Spleen (tissue), 11 donors: ENCODE data around the gene ATP2B3. TPM values are rescaled to one million over a fixed set of nuclear protein-coding genes. Genes with fewer than 3 reads are reported as not detected.

Experiments
- DNase-seq: peaks from one replicate; pipeline ENCODE4 v3.0.0-alpha.2; 2020
- H3K27ac ChIP-seq, 8 donors: fragments of 200-600 bp; sonication (generic) in 7 of 8; 1 replicate in 4 of 8; 2 replicates in 4 of 8; pipeline versions ENCODE4 v1.5.0 to v1.8.0; 2016 to 2021; ENCODE audit warnings: inconsistent platforms in 4 of 8, mild to moderate bottlenecking in 4 of 8, moderate library complexity in 1 of 8
- H3K27me3 ChIP-seq, 7 donors: fragments of 200-600 bp; sonication (generic) in 6 of 7; replicated peaks in 1 of 7; 1 replicate in 4 of 7; 2 replicates in 3 of 7; pipeline versions ENCODE4 v1.5.0 to v1.8.0; 2016 to 2021; ENCODE audit warnings: inconsistent platforms in 3 of 7, mild to moderate bottlenecking in 1 of 7
- H3K36me3 ChIP-seq, 6 donors: fragments of 200-600 bp; sonication (generic) in 5 of 6; 1 replicate in 4 of 6; 2 replicates in 2 of 6; pipeline versions ENCODE4 v1.5.0 to v1.8.0; 2016 to 2021; ENCODE audit warnings: inconsistent platforms in 2 of 6
- H3K4me1 ChIP-seq, 6 donors: fragments of 200-600 bp; sonication (generic) in 5 of 6; 1 replicate in 3 of 6; 2 replicates in 3 of 6; pipeline versions ENCODE4 v1.5.0 to v1.8.0; 2016 to 2021; ENCODE audit warnings: inconsistent platforms in 3 of 6
- H3K4me3 ChIP-seq, 8 donors: fragments of 200-600 bp; sonication (generic) in 7 of 8; 1 replicate in 4 of 8; 2 replicates in 4 of 8; pipeline versions ENCODE4 v1.5.0 to v1.8.0; 2016 to 2021; ENCODE audit warnings: inconsistent platforms in 4 of 8, mild to moderate bottlenecking in 4 of 8, moderate library complexity in 2 of 8
- H3K9me3 ChIP-seq, 8 donors: fragments of 200-600 bp; sonication (generic) in 7 of 8; 1 replicate in 4 of 8; 2 replicates in 4 of 8; pipeline versions ENCODE4 v1.5.0 to v1.8.0; 2016 to 2021; ENCODE audit warnings: inconsistent platforms in 4 of 8
- POLR2A ChIP-seq, 3 donors: fragments of 450-650 bp; IDR thresholded peaks; one replicate each; pipeline ENCODE4 v1.5.1; 2017; ENCODE audit warnings: antibody characterized with exemption in 3 of 3, mild to moderate bottlenecking in 1 of 3
- POLR2AphosphoS5 ChIP-seq, 3 donors: sonication (generic); formaldehyde crosslinking; IDR thresholded peaks; one replicate each; pipeline ENCODE4 v1.5.1; 2017; ENCODE audit warnings: antibody characterized with exemption in 3 of 3
- WGBS, 5 donors: extraction: QIAGEN DNeasy Blood & Tissue Kit in 3 of 5; methylation state at CpG; one replicate each; pipeline versions ENCODE4 v1.1.5 to v1.1.7; 2013 to 2018; 5-methylcytosine and 5-hydroxymethylcytosine counted together
- intact Hi-C: fragments of 100-400 bp; cut with DNase I; formaldehyde crosslinking; loops from one replicate; pipeline ENCODE4 v1.15.0; 2023; ENCODE audit warnings: low total_unique reads
- polyA plus RNA-seq, 3 donors: library from polyadenylated mRNA; stranded (reverse); fragments of 200-250 nt; gene quantifications; one replicate each; pipeline ENCODE4 v1.2.1, GENCODE V29; 2013
- total RNA-seq, 7 donors: library from RNA; depleted of rRNA in 3 of 7; stranded (reverse); fragments of >200 nt in 3 of 7; fragmentation: NEBNext Ultra II Directional in 4 of 7; extraction: Animal tissue kit (Norgen Biotek cat#: 25700) in 4 of 7; gene quantifications; one replicate each; pipeline versions ENCODE4 v1.1.0 to v1.2.1, GENCODE V29; 2016 to 2021
- TF ChIP-seq, protein P1 (sequence below), 11 experiments: fragments of 200-600 bp in 7 of 11; fragments of 450-650 bp in 4 of 11; sonication (generic) in 4 of 11; IDR thresholded peaks in 8 of 11; conservative IDR thresholded peaks in 3 of 11; 1 replicate in 7 of 11; 2 replicates in 4 of 11; pipeline versions ENCODE4 v1.4.0 to v1.8.0; 2016 to 2021; ENCODE audit warnings: antibody characterized with exemption in 11 of 11, inconsistent platforms in 4 of 11, mild to moderate bottlenecking in 1 of 11
- donor health status: healthy with polysubstance abuse.
- donor health status: DM: no; HTN: no; CAD: no; lungs with moderate emphysema.
- donor health status: DM: no; HTN: no; CAD: no.
- donor health status: Bipolar disorder and iron deficiency.
- donor health status: healthy.
- donor health status: DM: no; HTN: no; CAD: no.
- donor health status: DM: yes; HTN: yes; CAD: no.

The ATP2B3 gene
- total and polyA plus RNA-seq, 10 donors = 0.07 to 0.13 TPM; not detected in 8

GRCh38 chrX:153470411-153471363 is 46.8 kb upstream of the ATP2B3 start, which contains the start of gene HAUS7:
Gene HAUS7 (minus strand): TSS chrX:153470576. CDS start chrX:153470557, 19 bp downstream.
- intact Hi-C loops = no loop called here
- peaks cover 0 to 6% (median 0%) of the 10 kb centered on the region in 7 donors for H3K27me3 ChIP-seq
- H3K4me3 ChIP-seq = peak within 1 kb of the TSS; percentile 53 to 83 (median 72)
- WGBS, 5 donors = 8 to 83% (median 37%) methylated on average over 1 to 70 of the region's 70 CpGs
- H3K36me3 ChIP-seq = peaks cover 0 to 27% (median 4%) of the 10 kb centered on the region in 6 donors
- peaks cover 2 to 48% (median 27%) of the 10 kb centered on the region in 6 donors for H3K4me1 ChIP-seq
- DNase-seq = peak; percentile 95
- TF ChIP-seq, protein P1, sequence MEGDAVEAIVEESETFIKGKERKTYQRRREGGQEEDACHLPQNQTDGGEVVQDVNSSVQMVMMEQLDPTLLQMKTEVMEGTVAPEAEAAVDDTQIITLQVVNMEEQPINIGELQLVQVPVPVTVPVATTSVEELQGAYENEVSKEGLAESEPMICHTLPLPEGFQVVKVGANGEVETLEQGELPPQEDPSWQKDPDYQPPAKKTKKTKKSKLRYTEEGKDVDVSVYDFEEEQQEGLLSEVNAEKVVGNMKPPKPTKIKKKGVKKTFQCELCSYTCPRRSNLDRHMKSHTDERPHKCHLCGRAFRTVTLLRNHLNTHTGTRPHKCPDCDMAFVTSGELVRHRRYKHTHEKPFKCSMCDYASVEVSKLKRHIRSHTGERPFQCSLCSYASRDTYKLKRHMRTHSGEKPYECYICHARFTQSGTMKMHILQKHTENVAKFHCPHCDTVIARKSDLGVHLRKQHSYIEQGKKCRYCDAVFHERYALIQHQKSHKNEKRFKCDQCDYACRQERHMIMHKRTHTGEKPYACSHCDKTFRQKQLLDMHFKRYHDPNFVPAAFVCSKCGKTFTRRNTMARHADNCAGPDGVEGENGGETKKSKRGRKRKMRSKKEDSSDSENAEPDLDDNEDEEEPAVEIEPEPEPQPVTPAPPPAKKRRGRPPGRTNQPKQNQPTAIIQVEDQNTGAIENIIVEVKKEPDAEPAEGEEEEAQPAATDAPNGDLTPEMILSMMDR (IDR thresholded peaks at IDR 0.05 in 8 of 11, conservative IDR thresholded peaks at IDR 0.05 in 3 of 11) = peak; percentile 51 to 87 (median 65)
- TF ChIP-seq POLR2AphosphoS5 (IDR thresholded peaks at IDR 0.05) = peak; percentile 73 to 87 (median 79)
- TF ChIP-seq POLR2A (IDR thresholded peaks at IDR 0.05) = no peak
- H3K27ac ChIP-seq = peak within 1 kb of the TSS in 7 of 8 donors; percentile 27 to 87 (median 73)
- H3K9me3 ChIP-seq = no peaks in the 10 kb centered on the region

DNA sequence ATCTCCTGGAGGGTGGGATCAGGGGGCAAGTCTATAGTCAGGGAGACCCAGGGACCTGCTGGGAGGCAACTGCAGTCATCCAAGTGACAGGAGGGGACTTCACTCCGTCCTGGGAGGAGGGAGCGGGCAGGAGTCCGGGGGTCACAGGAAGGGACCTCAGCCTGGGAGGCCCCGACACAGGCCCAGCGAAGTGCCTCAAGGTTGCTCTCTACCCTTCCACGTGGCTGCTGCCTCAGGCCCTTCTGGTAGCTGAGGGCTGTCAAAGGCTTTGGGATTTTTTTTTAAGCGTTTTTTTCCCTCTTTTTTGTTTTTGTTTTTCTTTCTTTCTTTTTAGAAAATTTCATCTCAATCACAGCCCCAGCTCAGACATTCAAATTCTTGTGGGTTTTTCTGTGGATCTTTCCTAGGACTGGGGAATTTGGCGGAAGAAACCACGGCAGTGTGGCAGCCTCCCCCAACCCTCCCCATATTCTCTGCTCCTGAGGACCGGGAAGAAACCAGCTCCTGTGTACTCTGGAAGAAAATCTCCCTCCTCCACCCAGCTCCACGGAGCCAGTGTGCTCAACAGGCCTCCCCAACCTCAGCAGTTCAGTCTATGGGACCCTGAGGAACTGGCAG is 45.7 kb upstream of the ATP2B3 start:
- Histone ChIP-seq H3K4me3 (no peak overlapping the region), H3K4me1 (peaks cover 2 to 48% (median 27%) of the 10 kb centered on the region in 6 donors), H3K9me3 (no peaks in the 10 kb centered on the region), H3K36me3 (peaks cover 0 to 20% (median 4%) of the 10 kb centered on the region in 6 donors), H3K27ac (peak overlapping the region in 4 of 8 donors; percentile 55 to 87 (median 87)), H3K27me3 (peaks cover 0 to 7% (median 0%) of the 10 kb centered on the region in 7 donors)
- 62 to 70% (median 68%) methylated on average over 8 to 11 of the region's 11 CpGs for WGBS, 5 donors
- TF ChIP-seq, protein P1 (IDR thresholded peaks at IDR 0.05 in 8 of 11, conservative IDR thresholded peaks at IDR 0.05 in 3 of 11) = no peak
- TF ChIP-seq POLR2AphosphoS5 (IDR thresholded peaks at IDR 0.05) (no peak), POLR2A (IDR thresholded peaks at IDR 0.05) (no peak)
- DNase-seq = no peak
- intact Hi-C loops = no loop called here

- Histone ChIP-seq H3K4me3 (no peak overlapping the region), H3K27ac (no peak overlapping the region), H3K27me3 (peaks cover 0 to 14% (median 0%) of the 10 kb centered on the region in 7 donors), H3K4me1 (peaks cover 2 to 43% (median 27%) of the 10 kb centered on the region in 6 donors), H3K36me3 (peaks cover 0 to 8% (median 2%) of the 10 kb centered on the region in 6 donors), H3K9me3 (no peaks in the 10 kb centered on the region)
- 85 to 92% (median 89%) methylated on average over 9 to 10 of the region's 10 CpGs; no CpG with 5 or more reads in 1 of the 5 donors for WGBS, 5 donors
- intact Hi-C loops = no loop called here
- TF ChIP-seq POLR2AphosphoS5 (IDR thresholded peaks at IDR 0.05) = no peak
- TF ChIP-seq POLR2A (IDR thresholded peaks at IDR 0.05) = no peak
- TF ChIP-seq, protein P1 (IDR thresholded peaks at IDR 0.05 in 8 of 11, conservative IDR thresholded peaks at IDR 0.05 in 3 of 11) = no peak
- no peak for DNase-seq
Observed at GRCh38 chrX:153473126-153473525, 44.3 kb upstream of the ATP2B3 start.
